ENCODE measurements around the gene CROT. TPM values are rescaled to one million over a fixed set of nuclear protein-coding genes. Genes with fewer than 3 reads are reported as not detected.

The CROT gene
- total RNA-seq, 3 donors from 2014 or later (not counting 1 experiment from before 2014, with no cell fraction given) = 17.5 to 19.0 (median 17.9) TPM

- H3K27ac Mint-ChIP-seq = no peak overlapping the region
- H3K4me3 ChIP-seq (ENCODE audit: low read length) = no peak overlapping the region
- TF ChIP-seq CTCF (IDR thresholded peaks at IDR 0.05) = no peak
- H3K4me1 ChIP-seq (ENCODE audit: control insufficient read depth, insufficient read depth, low read length) = no peaks in the 10 kb centered on the region
- H3K9me3 Mint-ChIP-seq = no peaks in the 10 kb centered on the region
- H3K4me3 Mint-ChIP-seq = no peak overlapping the region
- peaks cover 24% of the 10 kb centered on the region for H3K36me3 ChIP-seq (ENCODE audit: control insufficient read depth, insufficient read depth, low read length)
- peaks cover 12 to 14% of the 10 kb centered on the region in 2 donors for H3K4me1 Mint-ChIP-seq
- no peaks in the 10 kb centered on the region for H3K27me3 ChIP-seq (ENCODE audit: control insufficient read depth, insufficient read depth, low read length)
- intact Hi-C loops (cut with micrococcal nuclease) = no loop called here
- no peak overlapping the region for H3K27ac ChIP-seq (ENCODE audit: low read length)
- H3K27me3 Mint-ChIP-seq (ENCODE audit: low read depth in 2 of 2) = no peaks in the 10 kb centered on the region
- ATAC-seq (no peak), DNase-seq (no peak)
- H3K36me3 Mint-ChIP-seq = no peaks in the 10 kb centered on the region
- no peaks in the 10 kb centered on the region for H3K9me3 ChIP-seq (ENCODE audit: control insufficient read depth, insufficient read depth, low read length)
- WGBS (ENCODE audit: insufficient coverage) = 100% methylated on average over 1 of the region's 2 CpGs
These were observed 8.1 kb upstream of the CROT start for GRCh38 chr7:87337331-87337730.

- DNase-seq = no peak
- H3K4me1 ChIP-seq (ENCODE audit: control insufficient read depth, insufficient read depth, low read length) = no peaks in the 10 kb centered on the region
- peak overlapping the region in 1 of 2 donors; percentile 15 for H3K27ac Mint-ChIP-seq
- WGBS (ENCODE audit: insufficient coverage) = 57% methylated on average over 2 of the region's 2 CpGs
- no peak overlapping the region for H3K4me3 Mint-ChIP-seq
- no peaks in the 10 kb centered on the region for H3K27me3 Mint-ChIP-seq (ENCODE audit: low read depth in 2 of 2)
- no peaks in the 10 kb centered on the region for H3K9me3 Mint-ChIP-seq
- intact Hi-C loops (cut with micrococcal nuclease) = no loop called here
- H3K9me3 ChIP-seq (ENCODE audit: control insufficient read depth, insufficient read depth, low read length) = no peaks in the 10 kb centered on the region
- H3K27ac ChIP-seq (ENCODE audit: low read length) = no peak overlapping the region
- no peaks in the 10 kb centered on the region for H3K36me3 Mint-ChIP-seq
- no peak for TF ChIP-seq CTCF (IDR thresholded peaks at IDR 0.05)
- no peak for ATAC-seq
- H3K4me1 Mint-ChIP-seq = peaks cover 21 to 26% of the 10 kb centered on the region in 2 donors
- peaks cover 24% of the 10 kb centered on the region for H3K36me3 ChIP-seq (ENCODE audit: control insufficient read depth, insufficient read depth, low read length)
- H3K4me3 ChIP-seq (ENCODE audit: low read length) = no peak overlapping the region
- no peaks in the 10 kb centered on the region for H3K27me3 ChIP-seq (ENCODE audit: control insufficient read depth, insufficient read depth, low read length)
These were observed 6.0 kb upstream of the CROT start for GRCh38 chr7:87339373-87339897.

GRCh38 chr7:87341441-87341840 lies 4.0 kb upstream of the CROT start:
- 67% methylated on average over 2 of the region's 2 CpGs for WGBS (ENCODE audit: insufficient coverage)
- H3K4me3 Mint-ChIP-seq = peak overlapping the region; percentile 55
- H3K36me3 ChIP-seq (ENCODE audit: control insufficient read depth, insufficient read depth, low read length) = peaks cover 15% of the 10 kb centered on the region
- no peaks in the 10 kb centered on the region for H3K36me3 Mint-ChIP-seq
- no peak overlapping the region for H3K4me3 ChIP-seq (ENCODE audit: low read length)
- no peak for TF ChIP-seq CTCF (IDR thresholded peaks at IDR 0.05)
- no peaks in the 10 kb centered on the region for H3K27me3 Mint-ChIP-seq (ENCODE audit: low read depth in 2 of 2)
- ATAC-seq = no peak
- H3K9me3 Mint-ChIP-seq = no peaks in the 10 kb centered on the region
- H3K27ac Mint-ChIP-seq = peak overlapping the region; percentile 13 to 67
- H3K4me1 Mint-ChIP-seq = peaks cover 41 to 46% of the 10 kb centered on the region in 2 donors
- H3K27me3 ChIP-seq (ENCODE audit: control insufficient read depth, insufficient read depth, low read length) = no peaks in the 10 kb centered on the region
- H3K4me1 ChIP-seq (ENCODE audit: control insufficient read depth, insufficient read depth, low read length) = peaks cover 8% of the 10 kb centered on the region
- no peak overlapping the region for H3K27ac ChIP-seq (ENCODE audit: low read length)
- intact Hi-C loops (cut with micrococcal nuclease) = loop anchor here (10.0 kb wide), 1 partner anchor 187 kb away; the partner anchor contains the start of gene DMTF1
- no peak for DNase-seq
- H3K9me3 ChIP-seq (ENCODE audit: control insufficient read depth, insufficient read depth, low read length) = no peaks in the 10 kb centered on the region

- Histone ChIP-seq H3K4me1 (ENCODE audit: control insufficient read depth, insufficient read depth, low read length) (peaks cover 8% of the 10 kb centered on the region), H3K36me3 (ENCODE audit: control insufficient read depth, insufficient read depth, low read length) (peaks cover 12% of the 10 kb centered on the region), H3K27me3 (ENCODE audit: control insufficient read depth, insufficient read depth, low read length) (no peaks in the 10 kb centered on the region), H3K9me3 (ENCODE audit: control insufficient read depth, insufficient read depth, low read length) (no peaks in the 10 kb centered on the region), H3K4me3 (ENCODE audit: low read length) (no peak overlapping the region), H3K27ac (ENCODE audit: low read length) (no peak overlapping the region)
- Mint-ChIP-seq H3K9me3 (no peaks in the 10 kb centered on the region), H3K36me3 (no peaks in the 10 kb centered on the region), H3K4me3 (no peak overlapping the region), H3K27me3 (ENCODE audit: low read depth in 2 of 2) (no peaks in the 10 kb centered on the region), H3K27ac (no peak overlapping the region), H3K4me1 (peaks cover 48 to 54% of the 10 kb centered on the region in 2 donors)
- TF ChIP-seq CTCF (IDR thresholded peaks at IDR 0.05) = no peak
- no peak for ATAC-seq
- DNase-seq = no peak
- WGBS (ENCODE audit: insufficient coverage) = no CpG with 5 or more reads among the region's 3 CpGs
- intact Hi-C loops (cut with micrococcal nuclease) = loop anchor here (10.0 kb wide), 1 partner anchor 187 kb away; the partner anchor contains the start of gene DMTF1
These were observed 3.2 kb upstream of the CROT start for GRCh38 chr7:87342231-87342630.

Data from natural killer cell (primary cell).